MG63 (cell line): ENCODE data around the gene SAMD13. TPM values are rescaled to one million over a fixed set of nuclear protein-coding genes. Genes with fewer than 3 reads are reported as not detected.
A peak's percentile ranks its signal among the peaks of the same experiment; 100 is the strongest.

Source experiments
- DNase-seq: peaks from one replicate; pipeline ENCODE4 v3.0.0-alpha.2; 2020
- H3K27me3 ChIP-seq: fragments of 250-450 bp; sonication (Bioruptor Pico); 2 replicates; pipeline ENCODE4 v1.5.1; 2020; ENCODE audit warnings: mild to moderate bottlenecking, moderate library complexity
- H3K36me3 ChIP-seq: fragments of 250-450 bp; sonication (Bioruptor Pico); 2 replicates; pipeline ENCODE4 v1.5.1; 2020; ENCODE audit warnings: mild to moderate bottlenecking, moderate library complexity
- H3K4me3 ChIP-seq: fragments of 250-450 bp; sonication (Bioruptor Pico); 2 replicates; pipeline ENCODE4 v1.5.1; 2020; ENCODE audit warnings: mild to moderate bottlenecking, moderate library complexity
- H3K9me3 ChIP-seq: fragments of 250-450 bp; sonication (Bioruptor Pico); 2 replicates; pipeline ENCODE4 v1.5.1; 2020; ENCODE audit warnings: mild to moderate bottlenecking, moderate library complexity
- total RNA-seq: library from RNA; depleted of rRNA; stranded (reverse); fragments of >200 nt; shearing (Covaris generic); gene quantifications from 2 replicates; pipeline ENCODE4 v1.2.3, GENCODE V29; 2014; ENCODE audit warnings: low replicate concordance

SAMD13 gene
- total RNA-seq, 1 experiment from 2014 or later, result 0.40 TPM

DNA sequence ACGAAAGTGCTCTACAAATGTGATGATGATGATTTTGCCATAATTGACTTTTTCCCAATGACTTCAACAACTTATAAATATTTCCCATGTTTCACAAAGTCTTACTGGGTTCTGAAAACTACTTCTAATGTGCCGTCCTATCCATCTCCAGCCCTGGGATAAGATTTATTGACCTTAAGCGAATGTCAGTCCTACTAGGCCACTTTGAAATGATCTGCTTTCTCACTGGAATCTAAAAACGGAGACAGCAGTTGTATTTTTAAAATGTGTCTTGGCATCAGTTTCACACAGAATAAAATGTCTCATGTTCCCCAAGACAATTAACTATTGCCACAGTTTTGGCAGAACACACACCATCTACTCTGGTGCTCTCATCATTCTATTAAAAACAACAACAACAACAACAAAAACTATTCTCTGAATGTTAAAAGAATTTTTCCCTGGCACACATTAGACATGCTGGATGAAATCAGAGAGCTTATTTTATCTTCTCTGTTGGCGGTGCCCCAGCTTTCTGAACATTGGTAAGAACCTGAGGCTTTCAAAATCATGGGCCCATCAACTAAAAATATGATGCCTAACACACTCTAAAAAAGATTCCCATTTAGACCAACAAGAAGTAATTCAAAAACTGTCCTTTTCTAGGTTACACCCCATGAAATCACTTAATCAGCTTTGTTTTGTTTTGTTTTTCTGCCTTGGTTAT lies 73.6 kb downstream of the SAMD13 start:
- Histone ChIP-seq H3K9me3 (no peaks in the 10 kb centered on the region), H3K36me3 (no peaks in the 10 kb centered on the region), H3K27me3 (no peaks in the 10 kb centered on the region), H3K4me3 (no peak overlapping the region)
- DNase-seq, result peak; percentile 24

DNA sequence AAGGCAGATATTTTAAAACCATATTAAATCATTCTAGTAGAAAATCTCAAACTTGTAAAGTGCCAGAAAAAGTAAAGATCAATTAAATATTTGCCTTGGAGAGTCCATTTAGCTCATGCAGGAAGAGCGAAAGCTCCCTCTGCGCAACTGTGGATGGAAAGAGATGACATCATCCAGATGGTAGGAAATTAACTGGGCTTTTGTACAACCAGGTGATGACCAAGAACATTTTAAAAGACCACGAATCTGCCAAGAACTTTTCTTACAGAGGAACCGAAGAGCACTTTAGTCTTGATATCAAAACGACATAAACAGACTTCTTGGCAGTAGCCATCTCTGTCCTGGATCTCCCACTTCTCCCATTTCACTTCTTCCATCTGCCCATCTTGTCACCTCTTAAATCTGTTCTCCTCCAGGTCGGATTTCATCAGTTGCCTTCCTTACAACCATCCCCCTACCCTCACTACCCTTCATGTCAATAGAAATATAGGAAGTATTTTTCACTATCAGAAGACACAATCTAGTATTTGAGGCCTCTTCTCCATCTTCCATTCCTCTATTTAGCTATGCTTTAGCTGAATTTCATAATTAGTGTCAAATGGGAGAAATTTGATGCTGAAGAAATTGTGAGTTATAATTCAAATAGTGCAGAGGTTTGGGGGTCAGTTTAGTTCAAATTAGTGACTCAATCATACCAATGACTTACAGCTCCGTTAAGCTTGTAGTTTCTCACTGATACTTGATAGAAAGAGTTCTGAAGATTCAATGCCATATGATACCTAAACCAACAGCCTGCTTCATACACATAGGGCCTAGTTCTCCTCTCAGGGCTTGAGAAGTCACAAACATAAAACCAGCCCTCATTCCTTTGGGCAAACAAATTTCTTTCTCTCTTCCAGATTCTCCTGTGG lies 74.7 kb downstream of the SAMD13 start:
- no peaks in the 10 kb centered on the region for H3K27me3 ChIP-seq
- no peak for DNase-seq
- no peak overlapping the region for H3K4me3 ChIP-seq
- no peaks in the 10 kb centered on the region for H3K9me3 ChIP-seq
- no peaks in the 10 kb centered on the region for H3K36me3 ChIP-seq

- DNase-seq, result peak; percentile 72
- Histone ChIP-seq H3K4me3 (no peak overlapping the region), H3K27me3 (no peaks in the 10 kb centered on the region), H3K36me3 (no peaks in the 10 kb centered on the region), H3K9me3 (no peaks in the 10 kb centered on the region)
Observed at GRCh38 chr1:84377480-84378095, 76.1 kb downstream of the SAMD13 start.

- Histone ChIP-seq H3K36me3 (no peaks in the 10 kb centered on the region), H3K4me3 (no peak overlapping the region), H3K27me3 (no peaks in the 10 kb centered on the region), H3K9me3 (no peaks in the 10 kb centered on the region)
- no peak for DNase-seq
Observed at GRCh38 chr1:84379138-84379916, 77.8 kb downstream of the SAMD13 start.

DNA sequence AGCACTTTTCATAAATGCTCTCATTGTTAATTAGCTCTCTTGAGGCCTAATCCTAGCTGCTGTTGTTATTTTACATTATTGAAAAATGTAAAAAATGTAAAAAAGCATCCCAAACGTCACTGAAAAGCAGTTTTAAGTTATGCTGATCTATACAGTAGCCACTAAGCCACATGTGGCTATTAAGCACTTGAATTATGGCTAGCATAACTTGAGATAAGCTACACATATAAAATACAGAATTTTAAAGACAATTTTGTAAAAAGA lies 78.3 kb downstream of the SAMD13 start:
- Histone ChIP-seq H3K36me3 (no peaks in the 10 kb centered on the region), H3K9me3 (no peaks in the 10 kb centered on the region), H3K27me3 (no peaks in the 10 kb centered on the region), H3K4me3 (no peak overlapping the region)
- DNase-seq, result no peak

- H3K4me3 ChIP-seq, result no peak overlapping the region
- no peaks in the 10 kb centered on the region for H3K27me3 ChIP-seq
- no peak for DNase-seq
- H3K9me3 ChIP-seq, result no peaks in the 10 kb centered on the region
- H3K36me3 ChIP-seq, result no peaks in the 10 kb centered on the region
Observed at GRCh38 chr1:84382127-84382526, 80.6 kb downstream of the SAMD13 start.

DNA sequence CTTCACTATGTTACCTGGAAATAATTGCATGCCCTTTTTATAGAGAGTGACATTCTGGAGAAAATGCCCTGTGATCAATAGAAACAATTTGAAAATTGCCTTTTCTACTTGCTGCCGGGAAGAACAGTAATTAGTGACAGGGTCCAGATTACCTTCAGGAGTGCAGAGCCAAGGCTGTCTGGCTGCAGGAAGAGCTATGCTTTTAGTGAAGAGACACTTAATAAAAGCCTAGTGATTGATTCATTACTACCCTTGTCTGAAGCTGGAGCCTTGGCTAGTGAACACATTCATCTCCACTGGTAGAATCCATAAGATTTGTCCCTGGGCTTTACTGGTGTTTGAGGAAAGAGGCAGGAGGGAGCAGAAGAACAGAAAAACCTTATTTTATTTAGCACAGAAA lies 83.8 kb downstream of the SAMD13 start:
- no peaks in the 10 kb centered on the region for H3K9me3 ChIP-seq

DNA sequence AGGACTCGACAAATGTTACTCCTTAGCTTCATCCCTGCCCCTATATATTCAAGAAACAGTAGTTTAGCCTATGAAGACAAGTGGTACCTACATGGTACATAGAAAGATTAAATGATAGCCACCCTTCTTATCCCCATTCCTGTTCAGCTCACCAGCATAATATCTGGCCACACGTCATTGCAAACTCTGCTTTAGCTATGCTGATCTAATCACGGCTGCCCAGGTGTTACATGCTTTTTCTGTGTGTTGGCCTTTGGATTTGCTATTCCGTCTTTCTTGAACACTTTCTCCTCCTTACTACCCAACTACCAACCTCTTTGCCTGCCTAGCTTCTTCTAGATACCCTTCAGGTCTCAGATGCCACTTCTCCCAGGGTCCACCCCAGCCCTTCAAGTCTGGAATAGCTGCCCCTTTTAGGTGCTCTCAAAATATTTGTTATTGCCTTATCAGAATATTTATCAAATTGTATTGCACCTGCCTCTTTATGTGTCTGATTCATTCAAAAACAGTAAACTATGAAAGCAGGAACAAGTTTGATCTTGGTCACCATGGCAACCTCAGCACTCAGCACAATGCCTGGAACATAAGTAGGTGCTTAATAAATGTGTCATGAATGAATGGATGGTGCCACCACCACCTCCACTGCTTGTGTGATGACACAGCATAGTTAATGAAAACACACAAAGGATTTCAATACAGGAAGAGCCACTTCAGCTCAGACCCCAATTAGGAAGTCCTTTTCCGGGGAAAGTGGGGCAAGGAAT lies 85.4 kb downstream of the SAMD13 start:
- no peak for DNase-seq
- H3K9me3 ChIP-seq, result no peaks in the 10 kb centered on the region
- no peaks in the 10 kb centered on the region for H3K36me3 ChIP-seq
- H3K4me3 ChIP-seq, result no peak overlapping the region
- H3K27me3 ChIP-seq, result no peaks in the 10 kb centered on the region

More for the DNA sequence above, 83.8 kb downstream of the SAMD13 start:
- Histone ChIP-seq H3K36me3 (no peaks in the 10 kb centered on the region), H3K4me3 (no peak overlapping the region), H3K27me3 (no peaks in the 10 kb centered on the region)
- DNase-seq, result no peak

DNA sequence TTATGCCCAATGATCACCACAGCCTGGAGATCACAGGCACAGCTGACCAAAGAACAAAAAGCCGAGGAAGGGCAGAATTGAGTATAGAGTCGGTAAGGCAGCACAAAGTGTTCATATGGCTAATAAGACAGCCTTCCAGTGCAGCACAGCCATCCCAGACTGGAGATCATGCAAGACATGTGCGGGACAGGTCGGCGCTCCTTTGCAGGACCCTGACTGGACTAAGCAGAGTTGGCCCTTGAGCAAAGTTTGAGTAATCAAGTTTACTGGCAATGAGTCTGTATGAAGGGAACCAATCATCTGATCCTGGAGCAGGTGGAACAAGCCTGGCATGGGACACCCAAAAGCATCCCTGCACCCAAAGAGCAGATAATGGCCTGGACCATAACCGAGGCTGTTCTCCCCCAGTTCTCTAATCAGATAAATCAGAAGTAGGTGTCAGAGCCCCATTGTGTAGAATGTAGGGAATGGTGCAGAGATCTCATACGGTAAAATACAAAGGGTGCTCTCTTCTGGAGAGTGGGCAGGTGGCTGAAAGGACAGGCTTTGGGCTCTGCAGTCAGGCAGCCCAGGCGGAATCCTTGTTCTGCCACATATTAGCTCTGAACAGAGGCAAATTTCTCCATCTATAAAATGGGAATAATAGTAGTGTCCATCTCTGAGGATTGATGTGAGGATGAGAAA lies 86.1 kb downstream of the SAMD13 start:
- Histone ChIP-seq H3K4me3 (no peak overlapping the region), H3K9me3 (no peaks in the 10 kb centered on the region), H3K27me3 (no peaks in the 10 kb centered on the region), H3K36me3 (no peaks in the 10 kb centered on the region)
- no peak for DNase-seq

- H3K36me3 ChIP-seq, result no peaks in the 10 kb centered on the region
- no peak overlapping the region for H3K4me3 ChIP-seq
- no peaks in the 10 kb centered on the region for H3K9me3 ChIP-seq
- no peaks in the 10 kb centered on the region for H3K27me3 ChIP-seq
- no peak for DNase-seq
Observed at GRCh38 chr1:84390226-84390625, 88.7 kb downstream of the SAMD13 start.

DNA sequence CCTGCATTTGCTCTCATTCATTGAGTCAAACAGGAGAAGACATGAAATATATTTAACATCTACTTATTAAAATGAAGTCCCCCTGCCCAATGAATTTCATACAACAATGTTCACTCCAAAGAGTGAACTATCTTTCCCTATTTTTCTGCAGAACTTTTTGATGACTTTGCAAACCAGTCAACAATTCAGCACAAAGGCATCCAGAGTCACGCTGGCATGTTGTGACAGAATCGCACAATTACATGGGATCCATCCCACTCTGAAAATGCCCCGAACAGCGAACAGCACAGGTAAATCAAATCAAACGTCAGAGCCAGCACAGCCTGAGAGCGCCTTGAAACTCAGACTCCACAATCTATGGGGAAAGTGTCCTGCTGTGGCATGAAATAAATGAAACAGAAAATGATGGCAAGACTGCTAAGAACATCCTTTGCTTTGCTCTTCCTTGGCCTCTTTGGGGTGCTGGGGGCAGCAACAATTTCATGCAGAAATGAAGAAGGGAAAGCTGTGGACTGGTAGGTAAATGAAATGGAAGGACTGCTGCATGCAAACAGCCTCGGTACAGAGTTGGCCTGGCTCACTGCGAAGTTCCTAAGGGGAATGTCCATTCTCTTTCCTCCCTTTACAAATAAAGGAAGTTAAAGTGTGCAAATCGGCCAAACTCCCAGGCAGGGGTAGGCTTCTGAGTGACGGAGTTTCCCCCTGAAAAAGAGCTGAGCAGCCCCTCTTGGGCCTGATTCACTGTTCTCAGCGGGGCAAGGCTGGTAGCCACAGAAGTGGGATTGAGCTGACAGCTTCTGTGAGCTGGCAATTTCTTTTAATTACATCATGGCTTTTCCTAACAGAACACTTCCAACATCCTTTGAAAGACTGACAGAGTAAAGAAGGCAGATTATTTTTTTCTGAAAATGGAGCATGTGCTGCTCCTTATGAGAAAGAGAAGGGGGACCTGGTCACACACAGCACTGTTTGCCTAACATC lies 97.0 kb downstream of the SAMD13 start, which contains the start of gene DNASE2B:
Gene DNASE2B, plus strand, starts transcription at position 310 of the 981 bp plus-strand sequence. Its CDS starts 81 bp downstream, at position 391.
- no peak for DNase-seq
- no peaks in the 10 kb centered on the region for H3K9me3 ChIP-seq
- no peaks in the 10 kb centered on the region for H3K27me3 ChIP-seq
- no peak within 1 kb of the TSS for H3K4me3 ChIP-seq
- H3K36me3 ChIP-seq, result no peaks in the 10 kb centered on the region
